ENCODE results near the gene BAIAP2.

DNA sequence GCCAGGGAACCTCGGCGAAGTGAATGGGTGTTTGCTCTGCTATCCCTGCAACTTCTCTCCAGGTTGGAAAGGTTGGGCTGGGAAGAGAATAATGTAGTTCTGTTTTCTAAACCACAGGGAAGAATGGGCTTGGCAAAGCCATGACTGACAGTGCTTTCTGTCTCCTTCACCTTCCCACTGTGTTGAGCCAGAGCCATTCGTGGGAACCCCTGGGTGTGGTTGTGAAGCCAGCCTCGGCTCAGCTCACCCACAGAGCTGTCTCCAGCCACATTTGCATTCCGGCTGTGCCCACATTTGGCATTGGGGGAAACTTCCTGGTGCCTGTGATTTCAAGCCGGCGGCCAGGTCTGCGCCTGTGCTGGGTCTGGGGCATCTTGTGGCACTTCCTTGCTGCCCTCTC, 39.9 kb downstream of the BAIAP2 start:
- no peak for TF ChIP-seq POLR2A (IDR thresholded peaks at IDR 0.05)
- TF ChIP-seq, protein P1, sequence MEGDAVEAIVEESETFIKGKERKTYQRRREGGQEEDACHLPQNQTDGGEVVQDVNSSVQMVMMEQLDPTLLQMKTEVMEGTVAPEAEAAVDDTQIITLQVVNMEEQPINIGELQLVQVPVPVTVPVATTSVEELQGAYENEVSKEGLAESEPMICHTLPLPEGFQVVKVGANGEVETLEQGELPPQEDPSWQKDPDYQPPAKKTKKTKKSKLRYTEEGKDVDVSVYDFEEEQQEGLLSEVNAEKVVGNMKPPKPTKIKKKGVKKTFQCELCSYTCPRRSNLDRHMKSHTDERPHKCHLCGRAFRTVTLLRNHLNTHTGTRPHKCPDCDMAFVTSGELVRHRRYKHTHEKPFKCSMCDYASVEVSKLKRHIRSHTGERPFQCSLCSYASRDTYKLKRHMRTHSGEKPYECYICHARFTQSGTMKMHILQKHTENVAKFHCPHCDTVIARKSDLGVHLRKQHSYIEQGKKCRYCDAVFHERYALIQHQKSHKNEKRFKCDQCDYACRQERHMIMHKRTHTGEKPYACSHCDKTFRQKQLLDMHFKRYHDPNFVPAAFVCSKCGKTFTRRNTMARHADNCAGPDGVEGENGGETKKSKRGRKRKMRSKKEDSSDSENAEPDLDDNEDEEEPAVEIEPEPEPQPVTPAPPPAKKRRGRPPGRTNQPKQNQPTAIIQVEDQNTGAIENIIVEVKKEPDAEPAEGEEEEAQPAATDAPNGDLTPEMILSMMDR (IDR thresholded peaks at IDR 0.05), result no peak

All from thyroid gland (tissue), 4 donors.